ENCODE data around the gene ITPR2.

ITPR2 gene

DNA sequence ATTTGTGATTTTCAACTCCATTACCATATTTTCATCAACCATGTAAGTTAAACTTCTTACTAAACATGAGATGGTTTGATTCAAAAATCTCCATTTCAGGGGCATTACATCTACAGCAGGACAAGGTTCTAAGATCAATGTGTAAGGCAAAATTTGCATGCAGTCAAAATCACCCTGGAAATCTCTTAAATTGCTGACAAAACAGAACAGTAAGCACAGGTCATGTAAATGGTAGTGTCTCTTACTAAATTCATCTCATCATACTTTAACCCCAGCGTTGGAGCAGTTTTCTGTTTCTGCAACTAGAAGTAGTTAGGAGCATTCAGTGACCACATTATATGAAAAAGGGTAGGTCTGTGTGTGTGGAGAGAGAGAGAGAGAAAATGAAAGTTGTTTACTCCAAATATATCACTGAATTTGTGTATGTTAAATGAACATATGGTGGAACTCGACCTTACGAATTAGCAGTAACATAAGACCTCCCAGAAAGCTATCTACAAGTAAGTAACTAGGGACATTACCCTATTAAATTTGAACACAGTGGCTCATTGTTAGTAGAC is 410.1 kb downstream of the ITPR2 start:
- TF ChIP-seq CTCF (IDR thresholded peaks at IDR 0.05; ENCODE audit: low read depth, low read length) = no peak
- no peak overlapping the region for H3K4me3 ChIP-seq (ENCODE audit: low read depth, low read length)

GRCh38 chr12:26416550-26416949 is 416.4 kb downstream of the ITPR2 start:
- H3K4me3 ChIP-seq (ENCODE audit: low read depth, low read length) = no peak overlapping the region
- TF ChIP-seq CTCF (IDR thresholded peaks at IDR 0.05; ENCODE audit: low read depth, low read length) = no peak

DNA sequence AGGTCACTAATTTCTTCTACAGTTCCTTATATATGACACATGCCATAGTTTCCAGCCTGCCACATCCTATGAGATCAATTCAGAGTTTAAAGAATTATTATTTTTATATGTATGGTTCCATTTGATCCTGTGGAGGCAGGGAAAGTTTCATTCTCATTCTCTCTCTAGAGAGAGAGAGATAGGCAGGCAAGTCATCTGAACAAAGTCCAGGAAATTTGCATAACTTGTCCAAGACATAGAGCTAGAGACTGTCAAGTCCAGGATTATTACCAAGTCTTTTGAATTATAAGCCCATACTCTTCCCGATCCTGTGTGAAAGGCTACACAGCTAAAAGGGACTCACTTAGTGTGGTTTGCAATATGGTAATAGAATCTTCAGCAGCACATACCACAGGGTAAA is 422.3 kb downstream of the ITPR2 start:
- no peak overlapping the region for H3K4me3 ChIP-seq (ENCODE audit: low read depth, low read length)
- no peak for TF ChIP-seq CTCF (IDR thresholded peaks at IDR 0.05; ENCODE audit: low read depth, low read length)

DNA sequence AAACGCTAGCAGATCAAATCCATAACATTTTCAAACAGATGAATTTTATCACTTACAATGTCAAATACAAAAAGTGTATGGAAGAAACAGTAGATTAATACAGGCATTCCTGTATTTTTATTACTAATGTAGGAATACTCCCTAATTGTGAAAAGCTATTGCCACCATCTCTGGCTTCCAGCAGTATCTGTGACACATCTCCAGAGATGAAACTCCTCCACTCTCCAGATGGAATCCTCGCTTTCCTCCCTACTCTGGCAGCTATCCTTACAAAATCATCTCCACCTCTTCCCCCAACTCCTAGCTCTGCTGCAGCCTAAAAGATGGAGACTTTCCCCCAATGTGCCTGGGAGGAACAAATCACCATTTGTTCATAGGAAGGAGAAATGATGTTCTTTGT is 426.2 kb downstream of the ITPR2 start:
- H3K4me3 ChIP-seq (ENCODE audit: low read depth, low read length) = no peak overlapping the region
- TF ChIP-seq CTCF (IDR thresholded peaks at IDR 0.05; ENCODE audit: low read depth, low read length) = no peak

- TF ChIP-seq CTCF (IDR thresholded peaks at IDR 0.05; ENCODE audit: low read depth, low read length) = no peak
- H3K4me3 ChIP-seq (ENCODE audit: low read depth, low read length) = no peak overlapping the region
Measured at GRCh38 chr12:26406391-26406790, 426.6 kb downstream of the ITPR2 start.

GRCh38 chr12:26403601-26404000 is 429.4 kb downstream of the ITPR2 start:
- no peak for TF ChIP-seq CTCF (IDR thresholded peaks at IDR 0.05; ENCODE audit: low read depth, low read length)
- no peak overlapping the region for H3K4me3 ChIP-seq (ENCODE audit: low read depth, low read length)

- H3K4me3 ChIP-seq (ENCODE audit: low read depth, low read length) = no peak overlapping the region
- no peak for TF ChIP-seq CTCF (IDR thresholded peaks at IDR 0.05; ENCODE audit: low read depth, low read length)
Measured at GRCh38 chr12:26402648-26403047, 430.3 kb downstream of the ITPR2 start.
